Medulla oblongata (tissue), 1 donor: ENCODE data around the gene HDX.
"Not testable (repeated sequence)": the region's sequence is repeated elsewhere in the genome, so short reads cannot be mapped to it uniquely, and the experiment has no call there.

Experiments
- DNase-seq: peaks from one replicate; pipeline ENCODE4 v3.0.0-alpha.2; 2015; ENCODE audit errors: extremely low spot score

HDX gene

GRCh38 chrX:84339507-84340364, 162.5 kb downstream of the HDX start:
- DNase-seq = peak; percentile 15

GRCh38 chrX:84336646-84337045, 165.6 kb downstream of the HDX start:
- no peak for DNase-seq

- no peak for DNase-seq
Measured at GRCh38 chrX:84335121-84335520, 167.1 kb downstream of the HDX start.

- no peak for DNase-seq
Measured at GRCh38 chrX:84322083-84322827, 180.0 kb downstream of the HDX start.

- no peak for DNase-seq
Measured at GRCh38 chrX:84320614-84321013, 181.6 kb downstream of the HDX start.

GRCh38 chrX:84320023-84320422, 182.2 kb downstream of the HDX start:
- DNase-seq = no peak

GRCh38 chrX:84318661-84319060, 183.6 kb downstream of the HDX start:
- DNase-seq = no peak

- not testable (repeated sequence) for DNase-seq
Measured at GRCh38 chrX:84315946-84316345, 186.3 kb downstream of the HDX start.
